ENCODE measurements around the gene GIPC1. TPM values are rescaled to one million over a fixed set of nuclear protein-coding genes. Genes with fewer than 3 reads are reported as not detected.

The GIPC1 gene
- polyA plus RNA-seq, 3 donors: 4.0 to 6.2 (median 4.8) TPM

DNA sequence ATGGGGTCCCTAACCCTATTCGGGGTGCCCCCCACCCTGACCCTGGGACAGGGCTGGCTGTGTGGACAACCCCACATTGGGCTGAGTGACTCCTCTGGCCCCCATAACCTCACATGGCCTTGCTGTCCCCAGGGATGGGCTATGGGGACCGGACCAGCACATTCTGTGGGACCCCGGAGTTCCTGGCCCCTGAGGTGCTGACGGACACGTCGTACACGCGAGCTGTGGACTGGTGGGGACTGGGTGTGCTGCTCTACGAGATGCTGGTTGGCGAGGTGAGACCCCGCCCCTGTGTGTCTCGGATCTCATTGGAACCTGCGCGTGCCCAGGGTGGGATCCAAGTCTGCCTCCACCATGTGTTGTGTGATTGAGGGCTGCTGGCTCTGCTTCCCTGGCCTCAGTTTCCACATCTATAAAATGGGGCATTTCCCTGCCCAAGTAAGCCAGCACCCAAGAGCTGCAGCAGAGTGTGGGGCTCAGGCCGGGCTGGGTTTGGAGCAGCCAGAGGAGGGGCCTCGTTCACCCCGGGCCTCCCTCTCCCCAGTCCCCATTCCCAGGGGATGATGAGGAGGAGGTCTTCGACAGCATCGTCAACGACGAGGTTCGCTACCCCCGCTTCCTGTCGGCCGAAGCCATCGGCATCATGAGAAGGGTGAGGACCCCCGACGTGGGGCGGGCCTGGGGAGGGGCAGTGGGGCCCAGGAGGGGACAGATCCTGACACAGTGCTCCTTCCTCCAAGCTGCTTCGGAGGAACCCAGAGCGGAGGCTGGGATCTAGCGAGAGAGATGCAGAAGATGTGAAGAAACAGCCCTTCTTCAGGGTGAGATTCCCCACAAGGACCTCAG lies 25.7 kb downstream of the GIPC1 start:
- Mint-ChIP-seq H3K36me3 (peaks cover 50 to 71% of the 10 kb centered on the region in 2 donors), H3K27ac (no peak overlapping the region), H3K27me3 (ENCODE audit: low read depth in 3 of 3) (peaks cover 19 to 36% (median 24%) of the 10 kb centered on the region in 3 donors), H3K4me1 (peaks cover 20% of the 10 kb centered on the region), H3K9me3 (peaks cover 0 to 12% (median 4%) of the 10 kb centered on the region in 7 donors), H3K4me3 (no peak overlapping the region)
- Histone ChIP-seq H3K4me2 (replicated peaks; ENCODE audit: extremely low read depth, low read length, poor library complexity, severe bottlenecking) (no peak overlapping the region), H4K20me1 (ENCODE audit: insufficient read depth, low read length) (peaks cover 56% of the 10 kb centered on the region), H2AFZ (ENCODE audit: insufficient read depth, low read depth, low read length, poor library complexity, severe bottlenecking) (no peak overlapping the region), H3K4me3 (replicated peaks in 1 of 3; ENCODE audit: low read depth in 2 of 3, low read length in 3 of 3) (no peak overlapping the region), H3K9me3 (replicated peaks in 1 of 2; ENCODE audit: control insufficient read depth in 1 of 2, insufficient read depth in 1 of 2, low read length in 2 of 2) (peaks cover 0 to 5% of the 10 kb centered on the region in 2 donors), H3K9ac (ENCODE audit: insufficient read depth, low read length, poor library complexity, severe bottlenecking) (no peak overlapping the region), H3K27ac (ENCODE audit: low read depth in 1 of 2, low read length in 2 of 2) (no peak overlapping the region), H3K4me1 (ENCODE audit: control insufficient read depth in 1 of 2, insufficient read depth in 2 of 2, low read length in 2 of 2) (peaks cover 19 to 37% of the 10 kb centered on the region in 2 donors), H3K36me3 (replicated peaks in 1 of 2; ENCODE audit: control insufficient read depth in 1 of 2, insufficient read depth in 2 of 2, low read length in 2 of 2) (peaks cover 50 to 62% of the 10 kb centered on the region in 2 donors), H3K27me3 (ENCODE audit: control insufficient read depth in 2 of 2, insufficient read depth in 2 of 2, low read length in 2 of 2) (peaks cover 18 to 24% of the 10 kb centered on the region in 2 donors), H3K79me2 (ENCODE audit: insufficient read depth, low read length) (no peaks in the 10 kb centered on the region)
- 92% methylated on average over 18 of the region's 32 CpGs for WGBS (ENCODE audit: insufficient coverage)
- DNase-seq: no peak
- TF ChIP-seq, protein P1, sequence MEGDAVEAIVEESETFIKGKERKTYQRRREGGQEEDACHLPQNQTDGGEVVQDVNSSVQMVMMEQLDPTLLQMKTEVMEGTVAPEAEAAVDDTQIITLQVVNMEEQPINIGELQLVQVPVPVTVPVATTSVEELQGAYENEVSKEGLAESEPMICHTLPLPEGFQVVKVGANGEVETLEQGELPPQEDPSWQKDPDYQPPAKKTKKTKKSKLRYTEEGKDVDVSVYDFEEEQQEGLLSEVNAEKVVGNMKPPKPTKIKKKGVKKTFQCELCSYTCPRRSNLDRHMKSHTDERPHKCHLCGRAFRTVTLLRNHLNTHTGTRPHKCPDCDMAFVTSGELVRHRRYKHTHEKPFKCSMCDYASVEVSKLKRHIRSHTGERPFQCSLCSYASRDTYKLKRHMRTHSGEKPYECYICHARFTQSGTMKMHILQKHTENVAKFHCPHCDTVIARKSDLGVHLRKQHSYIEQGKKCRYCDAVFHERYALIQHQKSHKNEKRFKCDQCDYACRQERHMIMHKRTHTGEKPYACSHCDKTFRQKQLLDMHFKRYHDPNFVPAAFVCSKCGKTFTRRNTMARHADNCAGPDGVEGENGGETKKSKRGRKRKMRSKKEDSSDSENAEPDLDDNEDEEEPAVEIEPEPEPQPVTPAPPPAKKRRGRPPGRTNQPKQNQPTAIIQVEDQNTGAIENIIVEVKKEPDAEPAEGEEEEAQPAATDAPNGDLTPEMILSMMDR (IDR thresholded peaks at IDR 0.05): no peak
- intact Hi-C loops (cut with micrococcal nuclease): loop anchor here in 1 of 2 donors (10.0 kb wide), 1 partner anchor 275 kb away; no protein-coding TSS in a partner anchor

DNA sequence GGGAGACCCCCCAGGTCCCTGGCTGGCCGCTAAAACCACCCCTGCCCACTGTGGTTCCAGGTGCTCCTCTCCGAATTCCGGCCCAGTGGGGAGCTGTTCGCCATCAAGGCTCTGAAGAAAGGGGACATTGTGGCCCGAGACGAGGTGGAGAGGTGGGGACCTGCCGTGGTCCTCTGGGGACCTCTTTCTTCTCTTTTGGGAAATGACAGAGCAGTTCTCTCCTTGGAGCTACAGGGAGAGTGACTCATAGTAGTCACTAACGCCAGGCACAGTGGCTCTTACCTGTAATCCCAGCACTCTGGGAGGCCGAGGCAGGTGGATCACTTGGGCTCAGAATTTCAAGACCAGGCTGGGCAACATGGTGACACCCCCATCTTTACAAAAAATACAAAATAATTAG lies 28.1 kb downstream of the GIPC1 start:
- no peak overlapping the region for H3K27ac ChIP-seq (ENCODE audit: low read depth in 1 of 2, low read length in 2 of 2)
- Mint-ChIP-seq H3K9me3 (peaks cover 0 to 3% (median 0%) of the 10 kb centered on the region in 7 donors), H3K27ac (no peak overlapping the region), H3K4me1 (peaks cover 5% of the 10 kb centered on the region), H3K4me3 (no peak overlapping the region), H3K36me3 (peaks cover 64 to 91% of the 10 kb centered on the region in 2 donors), H3K27me3 (ENCODE audit: low read depth in 3 of 3) (peaks cover 4 to 12% (median 8%) of the 10 kb centered on the region in 3 donors)
- no peak overlapping the region for H3K4me2 ChIP-seq (replicated peaks; ENCODE audit: extremely low read depth, low read length, poor library complexity, severe bottlenecking)
- H3K79me2 ChIP-seq (ENCODE audit: insufficient read depth, low read length): no peaks in the 10 kb centered on the region
- no peak overlapping the region for H2AFZ ChIP-seq (ENCODE audit: insufficient read depth, low read depth, low read length, poor library complexity, severe bottlenecking)
- no peak for DNase-seq
- peaks cover 5 to 7% of the 10 kb centered on the region in 2 donors for H3K27me3 ChIP-seq (ENCODE audit: control insufficient read depth in 2 of 2, insufficient read depth in 2 of 2, low read length in 2 of 2)
- WGBS (ENCODE audit: insufficient coverage): 61% methylated on average over 7 of the region's 9 CpGs
- TF ChIP-seq, protein P1 (IDR thresholded peaks at IDR 0.05): no peak
- no peak overlapping the region for H3K9ac ChIP-seq (ENCODE audit: insufficient read depth, low read length, poor library complexity, severe bottlenecking)
- no peak overlapping the region for H3K4me3 ChIP-seq (replicated peaks in 1 of 3; ENCODE audit: low read depth in 2 of 3, low read length in 3 of 3)
- peaks cover 70 to 84% of the 10 kb centered on the region in 2 donors for H3K36me3 ChIP-seq (replicated peaks in 1 of 2; ENCODE audit: control insufficient read depth in 1 of 2, insufficient read depth in 2 of 2, low read length in 2 of 2)
- peaks cover 78% of the 10 kb centered on the region for H4K20me1 ChIP-seq (ENCODE audit: insufficient read depth, low read length)
- intact Hi-C loops (cut with micrococcal nuclease): loop anchor here in 1 of 2 donors (1.0 kb wide), 1 partner anchor 9 kb away; no protein-coding TSS in a partner anchor
- H3K4me1 ChIP-seq (ENCODE audit: control insufficient read depth in 1 of 2, insufficient read depth in 2 of 2, low read length in 2 of 2): peaks cover 11 to 13% of the 10 kb centered on the region in 2 donors
- H3K9me3 ChIP-seq (replicated peaks in 1 of 2; ENCODE audit: control insufficient read depth in 1 of 2, insufficient read depth in 1 of 2, low read length in 2 of 2): peaks cover 0 to 4% of the 10 kb centered on the region in 2 donors

Measured in CD14-positive monocyte (primary cell).